H1 (cell line): ENCODE measurements around the gene SPINK9. TPM values are rescaled to one million over a fixed set of nuclear protein-coding genes. Genes with fewer than 3 reads are reported as not detected.

Experiments
- CTCF ChIA-PET: fragments of 300-600 bp; sonication (Branson Sonifier 250); formaldehyde crosslinking; loops from one replicate; lab custom pipeline; 2021; ENCODE audit not compliant: partially characterized antibody; lab: Charles Lee
- POLR2A ChIA-PET: fragments of 300-600 bp; sonication (Branson Sonifier 250); formaldehyde crosslinking; loops from one replicate; lab custom pipeline; 2021; ENCODE audit warnings: inconsistent platforms; ENCODE audit not compliant: partially characterized antibody; lab: Charles Lee
- DNase-seq, 2 experiments: peaks; one replicate each; pipeline versions ENCODE4 v3.0.0 to v3.0.0-alpha.2; 2010 to 2022; ENCODE audit warnings: low spot score in 2 of 2, low read depth in 1 of 2, mixed read lengths in 1 of 2
- FAIRE-seq: peaks from 2 replicates; lab custom pipeline; 2011; peaks lifted over from hg19 to GRCh38; lab: Jason Lieb, UNC
- H2AFZ ChIP-seq: 2 replicates; pipeline ENCODE4 v1.8.1; 2012; ENCODE audit warnings: low read length, inconsistent platforms
- H2AK5ac ChIP-seq: 2 replicates; pipeline ENCODE4 v1.6.1; 2013; ENCODE audit warnings: low read depth, low read length
- H2BK120ac ChIP-seq: replicated peaks from 2 replicates; pipeline ENCODE3; 2013; ENCODE audit warnings: low read depth, low read length, inconsistent platforms
- H2BK12ac ChIP-seq: 2 replicates; pipeline ENCODE4 v1.6.1; 2013; ENCODE audit warnings: low read depth, low read length
- H2BK15ac ChIP-seq: 2 replicates; pipeline ENCODE4 v1.6.1; 2013; ENCODE audit warnings: low read length
- H2BK20ac ChIP-seq: 2 replicates; pipeline ENCODE4 v1.6.1; 2013; ENCODE audit warnings: low read length
- H2BK5ac ChIP-seq: 2 replicates; pipeline ENCODE4 v1.6.1; 2013; ENCODE audit warnings: low read depth, low read length
- H3K14ac ChIP-seq: 2 replicates; pipeline ENCODE4 v1.6.1; 2013; ENCODE audit warnings: inconsistent platforms; ENCODE audit not compliant: insufficient read length
- H3K18ac ChIP-seq: 2 replicates; pipeline ENCODE4 v1.6.1; 2013; ENCODE audit warnings: low read length; ENCODE audit errors: extremely low read depth
- H3K23ac ChIP-seq: 2 replicates; pipeline ENCODE4 v1.6.1; 2013; ENCODE audit warnings: inconsistent platforms; ENCODE audit not compliant: insufficient read length
- H3K23me2 ChIP-seq: 2 replicates; pipeline ENCODE4 v1.6.1; 2013; ENCODE audit warnings: low read depth, low read length
- H3K27ac ChIP-seq: 2 replicates; pipeline ENCODE4 v1.6.1; 2011; ENCODE audit warnings: low read depth, low read length, inconsistent platforms
- H3K27me3 ChIP-seq, 4 experiments: replicated peaks in 1 of 4; 1 replicate in 1 of 4; 2 replicates in 3 of 4; pipeline versions ENCODE4 v1.6.1 to v1.8.1; 2011 to 2013; ENCODE audit warnings: low read length in 3 of 4, mild to moderate bottlenecking in 3 of 4, inconsistent platforms in 2 of 4, mixed read lengths in 2 of 4, moderate library complexity in 1 of 4; ENCODE audit not compliant: control insufficient read depth in 3 of 4, insufficient read depth in 3 of 4; ENCODE audit errors: extremely low read depth in 1 of 4
- H3K36me3 ChIP-seq, 4 experiments: 2 replicates each; pipeline versions ENCODE4 v1.6.1 to v1.8.1; 2011 to 2013; ENCODE audit warnings: mild to moderate bottlenecking in 4 of 4, low read length in 3 of 4, moderate library complexity in 2 of 4, control low read depth in 1 of 4, inconsistent platforms in 1 of 4; ENCODE audit not compliant: insufficient read depth in 4 of 4, control insufficient read depth in 2 of 4
- H3K4ac ChIP-seq: replicated peaks from 2 replicates; pipeline ENCODE3; 2013; ENCODE audit warnings: low read length, low read depth, mixed read lengths, inconsistent platforms; ENCODE audit not compliant: insufficient read length
- H3K4me1 ChIP-seq, 4 experiments: replicated peaks in 1 of 4; 1 replicate in 1 of 4; 2 replicates in 3 of 4; pipeline versions ENCODE4 v1.6.1 to v1.8.1; 2011 to 2013; ENCODE audit warnings: low read length in 3 of 4, inconsistent platforms in 2 of 4, mixed read lengths in 1 of 4; ENCODE audit not compliant: insufficient read depth in 4 of 4, control insufficient read depth in 3 of 4
- H3K4me2 ChIP-seq, 2 experiments: 2 replicates each; pipeline versions ENCODE4 v1.6.1 to v1.8.1; 2011 to 2013; ENCODE audit warnings: low read depth in 2 of 2, low read length in 2 of 2, control low read depth in 1 of 2, inconsistent platforms in 1 of 2, mild to moderate bottlenecking in 1 of 2; ENCODE audit not compliant: insufficient read depth in 1 of 2
- H3K4me3 ChIP-seq, 4 experiments: fragments of 200-600, 300-600 bp in 1 of 4; sonication (generic), shearing (Covaris generic), sonication (Bioruptor Twin) in 1 of 4; 2 replicates each; pipeline versions ENCODE4 v1.5.1 to v1.8.1; 2011 to 2016; ENCODE audit warnings: low read length in 4 of 4, low read depth in 3 of 4, control low read depth in 2 of 4, inconsistent platforms in 2 of 4, mild to moderate bottlenecking in 2 of 4, mixed read lengths in 1 of 4, moderate library complexity in 1 of 4; ENCODE audit not compliant: insufficient read depth in 2 of 4; ENCODE audit errors: extremely low read depth in 1 of 4
- H3K56ac ChIP-seq: replicated peaks from 2 replicates; pipeline ENCODE3; 2013; ENCODE audit warnings: low read depth, mild to moderate bottlenecking, mixed read lengths, low read length, inconsistent platforms; ENCODE audit not compliant: insufficient read length
- H3K79me1 ChIP-seq: 2 replicates; pipeline ENCODE4 v1.6.1; 2013; ENCODE audit warnings: low read depth, low read length, control low read depth
- H3K79me2 ChIP-seq, 2 experiments: 2 replicates each; pipeline versions ENCODE4 v1.6.1 to v1.8.1; 2012 to 2013; ENCODE audit warnings: low read length in 2 of 2, mild to moderate bottlenecking in 2 of 2, inconsistent platforms in 1 of 2; ENCODE audit not compliant: insufficient read depth in 2 of 2, control insufficient read depth in 1 of 2
- H3K9ac ChIP-seq, 4 experiments: replicated peaks in 1 of 4; 1 replicate in 1 of 4; 2 replicates in 3 of 4; pipeline versions ENCODE4 v1.6.1 to v1.8.1; 2011 to 2013; ENCODE audit warnings: low read depth in 3 of 4, low read length in 3 of 4, control low read depth in 2 of 4, mild to moderate bottlenecking in 2 of 4, moderate library complexity in 2 of 4, inconsistent platforms in 1 of 4; ENCODE audit errors: extremely low read depth in 1 of 4
- H3K9me3 ChIP-seq, 2 experiments: 2 replicates each; pipeline versions ENCODE4 v1.6.1 to v1.8.1; 2012 to 2013; ENCODE audit warnings: mild to moderate bottlenecking in 2 of 2, moderate library complexity in 2 of 2, control low read depth in 1 of 2, inconsistent platforms in 1 of 2, low read depth in 1 of 2, low read length in 1 of 2, mixed read lengths in 1 of 2; ENCODE audit not compliant: insufficient read depth in 2 of 2
- H4K20me1 ChIP-seq, 2 experiments: replicated peaks in 1 of 2; 2 replicates each; pipeline versions ENCODE3 to v1.8.1; 2011 to 2013; ENCODE audit warnings: inconsistent platforms in 2 of 2, low read length in 2 of 2, mild to moderate bottlenecking in 1 of 2; ENCODE audit not compliant: insufficient read depth in 2 of 2, control insufficient read depth in 1 of 2
- H4K5ac ChIP-seq: 2 replicates; pipeline ENCODE4 v1.6.1; 2013; ENCODE audit warnings: low read length, low read depth, mixed read lengths, inconsistent platforms; ENCODE audit not compliant: insufficient read length
- H4K8ac ChIP-seq: 2 replicates; pipeline ENCODE4 v1.8.0; 2013; ENCODE audit warnings: mild to moderate bottlenecking, moderate library complexity, low read length, inconsistent platforms; ENCODE audit not compliant: insufficient read depth; ENCODE audit errors: extremely low read depth
- H4K91ac ChIP-seq: replicated peaks from 2 replicates; pipeline ENCODE3; 2013; ENCODE audit warnings: low read length, mixed read lengths, inconsistent platforms; ENCODE audit not compliant: insufficient read length
- KDM4A ChIP-seq: IDR thresholded peaks from one replicate; pipeline ENCODE4 v1.7.1; 2012; ENCODE audit warnings: low read depth, mild to moderate bottlenecking, moderate library complexity, low read length, inconsistent platforms; ENCODE audit not compliant: severe bottlenecking
- RAD21 ChIP-seq, 2 experiments: IDR thresholded peaks in 1 of 2; conservative IDR thresholded peaks in 1 of 2; 2 replicates each; pipeline ENCODE4 v1.6.1; 2011; ENCODE audit warnings: low read depth in 2 of 2, low read length in 2 of 2, improper control_type of control experiment in 1 of 2, inconsistent platforms in 1 of 2, mild to moderate bottlenecking in 1 of 2, moderate library complexity in 1 of 2
- WGBS, 2 experiments: shearing (Covaris generic) in 1 of 2; methylation state at CpG; one replicate each; pipeline versions ENCODE4 v1.1.6 to v1.1.7; 2013 to 2015; ENCODE audit warnings: low lambda C conversion rate in 2 of 2, mixed read lengths in 2 of 2, inconsistent platforms in 1 of 2, low coverage in 1 of 2, missing lambda C conversion rate in 1 of 2; ENCODE audit not compliant: insufficient replicate concordance in 2 of 2, insufficient coverage in 1 of 2, insufficient read length in 1 of 2; ENCODE audit errors: extremely low coverage in 1 of 2, missing lambda C conversion rate in 1 of 2; 5-methylcytosine and 5-hydroxymethylcytosine counted together
- polyA plus RNA-seq, 7 experiments: library from polyadenylated mRNA; depleted of rRNA in 3 of 7; stranded (reverse) in 5 of 7; unstranded in 2 of 7; fragments of >200 nt in 5 of 7; fragments of 200-250 nt in 2 of 7; gene quantifications; 1 replicate in 5 of 7; 2 replicates in 1 of 7; 4 replicates in 1 of 7; pipeline versions ENCODE4 v1.2.1 to v1.2.3, GENCODE V29; 2011 to 2013; ENCODE audit warnings: missing spikeins in 2 of 7, mixed read lengths in 2 of 7
- total RNA-seq: library from RNA; stranded (reverse); fragmentation: NEBNext Ultra II Directional; extraction: Animal tissue kit (Norgen Biotek cat#: 25700); gene quantifications from 2 replicates; pipeline ENCODE4 v1.2.1, GENCODE V29; 2021

SPINK9 gene
- total and polyA plus RNA-seq, 2 of the 8 experiments (the other 6 are each of a cell fraction or from before 2014, with no cell fraction given), result not detected

DNA sequence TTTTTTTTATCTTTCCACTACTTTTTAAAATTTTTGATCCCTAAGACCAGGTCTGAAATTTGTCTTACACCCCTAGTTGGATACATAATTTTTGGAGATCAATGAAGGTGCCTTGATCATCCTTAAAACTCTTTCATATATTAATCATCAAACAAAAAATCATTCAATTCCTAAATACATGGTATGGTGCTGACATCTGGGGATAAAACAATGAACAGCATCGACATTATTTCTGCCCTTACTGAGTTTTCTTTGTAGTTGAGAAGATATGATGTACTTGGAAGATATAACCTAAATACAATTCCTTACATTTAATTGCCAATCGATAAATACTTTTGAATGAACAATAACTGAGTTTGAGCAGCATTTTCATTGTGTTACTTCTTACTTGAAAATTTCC is 18.3 kb downstream of the SPINK9 start:
- Histone ChIP-seq H3K36me3 (no peaks in the 10 kb centered on the region), H2BK12ac (no peak overlapping the region), H4K91ac (no peak overlapping the region), H3K4ac (no peak overlapping the region), H3K14ac (no peak overlapping the region), H4K5ac (no peak overlapping the region), H3K9me3 (no peaks in the 10 kb centered on the region), H3K56ac (no peak overlapping the region), H2AFZ (no peak overlapping the region), H3K18ac (no peak overlapping the region), H3K27me3 (no peaks in the 10 kb centered on the region), H3K4me2 (no peak overlapping the region), H4K8ac (no peak overlapping the region), H3K4me1 (no peaks in the 10 kb centered on the region), H2BK15ac (no peak overlapping the region), H2AK5ac (no peak overlapping the region), H4K20me1 (no peaks in the 10 kb centered on the region), H3K27ac (no peak overlapping the region), H2BK5ac (no peak overlapping the region), H3K4me3 (no peak overlapping the region), H2BK120ac (no peak overlapping the region), H3K23ac (no peak overlapping the region), H3K9ac (no peak overlapping the region), H2BK20ac (no peak overlapping the region), H3K23me2 (no peaks in the 10 kb centered on the region; the same call in 1 of the 2 replicates), H3K79me1 (no peaks in the 10 kb centered on the region), H3K79me2 (no peaks in the 10 kb centered on the region)
- CTCF ChIA-PET, result no interaction called here
- WGBS, 2 experiments, result 92% methylated on average over 2 of the region's 2 CpGs; no CpG with 5 or more reads in 1 of the 2 experiments
- no peak for FAIRE-seq
- POLR2A ChIA-PET, result no interaction called here
- no peak for TF ChIP-seq KDM4A
- peak in 1 of 2 experiments; percentile 15; a peak in 2 of 4 replicates for TF ChIP-seq RAD21 (IDR thresholded peaks at IDR 0.05 in 1 of 2, conservative IDR thresholded peaks at IDR 0.05 in 1 of 2; ENCODE audit: low read depth in 2 of 2, low read length in 2 of 2)
- no peak for DNase-seq
